Right ventricle myocardium superior (tissue), 1 donor: ENCODE measurements around the gene GUCY2D. TPM values are rescaled to one million over a fixed set of nuclear protein-coding genes. Genes with fewer than 3 reads are reported as not detected.
A peak's percentile ranks its signal among the peaks of the same experiment; 100 is the strongest.
"Not testable (repeated sequence)": the region's sequence is repeated elsewhere in the genome, so short reads cannot be mapped to it uniquely, and the experiment has no call there.

Experiments
- ATAC-seq: fragments of 200-7000 bp; cut with Tn5 transposase; one replicate; pipeline ENCODE4 v1.9.1; 2020; ENCODE audit warnings: mild to moderate bottlenecking; ENCODE audit not compliant: poor library complexity
- DNase-seq: peaks from one replicate; pipeline ENCODE4 v3.0.0-alpha.2; 2020
- intact Hi-C: fragments of 100-400 bp; cut with DNase I; formaldehyde crosslinking; loops from one replicate; pipeline ENCODE4 v1.11.2; 2022
- total RNA-seq: library from RNA; stranded (reverse); fragmentation: NEBNext Ultra II Directional; extraction: Animal tissue kit (Norgen Biotek cat#: 25700); gene quantifications from one replicate; pipeline ENCODE4 v1.2.1, GENCODE V29; 2021
- donor health status: DM: no; HTN: yes; CAD: no; lungs with severe emphysema.

The GUCY2D gene
- total RNA-seq, 1 donor from 2014 or later, result not detected

DNA sequence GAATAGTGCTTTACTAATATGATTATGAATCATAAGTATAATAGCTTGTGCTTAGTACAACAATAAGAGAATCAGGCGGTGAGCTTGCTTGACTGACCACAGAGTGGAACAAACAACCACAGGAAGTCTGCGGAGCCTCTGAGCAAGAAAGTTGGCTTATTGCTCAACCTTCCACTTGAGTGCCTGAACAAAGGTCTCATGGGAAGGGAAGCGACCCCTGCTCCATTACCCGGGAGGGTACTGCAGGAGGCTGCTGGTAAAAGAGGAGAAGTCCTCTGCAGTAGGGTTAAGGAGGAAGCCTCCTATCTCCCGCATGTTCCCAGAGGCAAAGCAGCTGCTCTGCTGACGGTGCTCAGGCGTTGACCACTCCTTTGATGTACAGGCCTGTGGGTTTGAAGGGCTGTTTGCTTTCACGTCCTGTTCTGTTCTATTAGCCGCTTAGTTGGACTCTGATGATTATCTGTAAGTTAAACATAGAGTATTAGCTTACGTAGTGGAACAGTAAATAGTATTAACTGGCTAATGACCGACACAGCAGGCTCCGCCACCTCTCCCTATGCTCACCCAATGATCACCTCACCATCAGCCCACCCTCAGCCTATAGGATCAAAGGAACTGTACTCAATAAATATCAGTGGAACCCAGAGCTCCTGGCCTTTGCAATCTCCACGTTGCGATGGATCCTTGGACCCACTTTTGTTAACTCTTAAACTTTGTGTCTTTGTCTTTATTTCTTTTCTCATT, 54.0 kb downstream of the GUCY2D start:
- peak; percentile 58 for DNase-seq
- ATAC-seq, result peak; percentile 36
- intact Hi-C loops, result no loop called here

DNA sequence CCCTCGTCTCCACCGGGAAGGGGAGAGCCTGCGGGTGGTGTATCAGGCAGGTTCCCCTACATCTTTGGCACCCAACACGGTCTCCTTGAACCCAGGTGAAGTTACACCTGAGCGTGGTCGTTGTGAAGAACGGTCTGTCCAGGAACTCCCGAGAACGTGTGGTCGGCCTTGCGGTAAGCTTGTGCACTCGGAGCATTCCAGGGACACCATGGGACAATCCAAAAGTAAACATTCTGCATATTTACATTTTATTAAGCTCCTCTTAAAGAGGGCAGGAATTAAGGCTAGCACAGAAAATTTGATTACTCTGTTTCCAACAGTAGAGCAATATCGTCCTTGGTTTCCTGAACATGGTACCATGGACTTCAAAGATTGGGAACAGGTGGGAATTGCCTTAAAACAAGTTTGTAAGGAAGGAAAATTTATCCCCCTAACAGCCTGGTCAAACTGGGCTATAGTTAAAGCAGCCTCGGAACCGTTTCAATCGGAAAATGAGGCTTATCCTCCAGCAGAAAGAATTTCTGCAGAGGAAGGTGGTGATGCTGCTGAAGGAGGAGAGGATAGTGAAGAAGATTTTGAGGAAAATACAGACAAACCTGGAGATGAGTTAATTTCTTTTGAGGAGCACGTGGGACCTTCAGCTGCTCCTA, 54.7 kb downstream of the GUCY2D start:
- DNase-seq (no peak), ATAC-seq (no peak)
- intact Hi-C loops, result no loop called here

DNA sequence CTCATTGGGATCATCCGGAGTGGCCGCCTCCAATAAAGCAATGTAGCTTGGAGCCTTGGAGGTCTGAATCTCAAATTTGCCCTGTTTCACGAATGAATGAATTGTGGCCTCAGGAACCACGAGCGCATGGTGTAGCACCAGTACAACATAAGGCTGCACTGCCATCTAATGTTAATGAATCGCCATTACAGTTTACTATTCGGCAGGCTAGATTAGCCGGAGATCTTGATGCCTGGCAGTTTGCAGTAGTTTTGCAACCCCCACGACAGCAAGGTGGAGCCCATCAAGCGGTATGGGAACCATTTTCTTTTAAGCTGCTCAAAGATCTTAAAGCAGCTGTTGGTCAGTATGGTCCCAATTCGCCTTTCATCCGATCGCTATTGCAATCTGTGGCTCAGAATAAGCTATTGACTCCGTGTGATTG, 55.3 kb downstream of the GUCY2D start:
- intact Hi-C loops, result no loop called here
- peak; percentile 86 for ATAC-seq
- no peak for DNase-seq

DNA sequence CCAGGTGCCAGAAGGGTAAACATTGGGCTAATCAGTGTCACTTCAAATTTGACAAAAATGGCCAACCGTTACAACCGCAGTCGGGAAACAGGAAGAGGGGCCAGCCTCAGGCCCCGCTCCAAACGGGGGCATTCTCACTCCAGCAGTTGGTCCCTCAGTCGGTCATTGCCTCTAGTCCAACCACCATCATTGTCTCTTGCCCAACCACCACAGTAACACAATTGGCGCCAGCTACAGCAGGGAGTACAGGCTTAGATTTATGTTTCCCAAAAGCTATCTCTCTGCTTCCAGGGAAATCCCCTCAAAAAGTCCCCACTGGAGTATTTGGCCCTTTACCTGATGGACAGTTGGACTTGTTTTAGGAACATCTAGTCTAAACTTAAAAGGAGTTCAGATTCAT, 56.7 kb downstream of the GUCY2D start:
- intact Hi-C loops, result no loop called here
- ATAC-seq (no peak), DNase-seq (no peak)

DNA sequence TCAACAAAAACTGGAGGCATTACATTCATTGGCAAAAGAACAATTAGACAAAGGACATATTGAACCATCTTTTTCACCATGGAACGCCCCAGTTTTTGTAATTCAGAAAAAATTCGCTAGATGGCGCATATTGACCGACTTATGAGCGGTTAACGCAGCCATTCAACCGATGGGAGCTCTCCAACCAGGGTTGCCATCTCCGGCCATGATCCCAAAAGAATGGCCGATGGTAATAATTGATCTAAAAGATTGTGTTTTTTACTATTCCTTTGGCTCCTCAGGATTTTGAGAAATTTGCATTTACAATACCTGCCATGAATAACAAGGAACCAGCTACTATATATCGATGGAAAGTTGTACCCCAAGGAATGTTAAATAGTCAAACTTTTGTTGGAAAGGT, 57.9 kb downstream of the GUCY2D start:
- intact Hi-C loops, result no loop called here
- DNase-seq, result no peak
- ATAC-seq, result peak; percentile 64

DNA sequence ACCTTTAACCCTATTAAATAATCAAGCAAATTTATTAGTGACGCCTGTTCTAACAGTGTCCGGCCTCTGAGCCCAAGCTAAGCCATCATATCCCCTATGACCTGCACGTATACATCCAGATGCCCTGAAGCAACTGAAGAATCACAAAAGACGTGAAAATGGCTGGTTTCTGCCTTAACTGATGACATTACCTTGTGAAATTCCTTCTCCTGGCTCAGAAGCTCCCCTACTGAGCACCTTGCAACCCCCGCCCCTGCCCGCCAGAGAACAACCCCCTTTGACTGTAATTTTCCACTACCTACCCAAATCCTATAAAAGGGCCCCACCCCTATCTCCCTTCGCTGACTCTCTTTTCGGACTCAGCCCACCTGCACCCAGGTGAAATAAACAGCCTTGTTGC, 59.4 kb downstream of the GUCY2D start:
- ATAC-seq, intact Hi-C loops, DNase-seq: not testable (repeated sequence)

DNA sequence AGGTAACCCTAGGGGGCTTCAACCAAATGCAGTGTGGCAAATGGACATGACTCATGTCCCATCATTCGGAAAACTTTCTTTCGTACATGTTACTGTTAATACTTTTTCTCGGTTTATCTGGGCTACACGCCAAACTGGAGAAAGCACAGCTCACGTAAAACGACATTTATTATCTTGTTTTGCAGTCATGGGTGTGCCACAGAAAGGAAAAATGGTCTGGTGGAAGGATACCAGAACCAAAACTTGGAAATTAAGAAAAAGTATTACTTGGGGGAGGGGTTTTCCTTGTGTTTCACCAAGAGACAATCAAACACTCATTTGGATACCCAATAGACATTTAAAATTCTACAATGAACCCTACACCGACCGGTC, 60.0 kb downstream of the GUCY2D start:
- intact Hi-C loops, result no loop called here
- DNase-seq, result no peak
- ATAC-seq, result no peak

DNA sequence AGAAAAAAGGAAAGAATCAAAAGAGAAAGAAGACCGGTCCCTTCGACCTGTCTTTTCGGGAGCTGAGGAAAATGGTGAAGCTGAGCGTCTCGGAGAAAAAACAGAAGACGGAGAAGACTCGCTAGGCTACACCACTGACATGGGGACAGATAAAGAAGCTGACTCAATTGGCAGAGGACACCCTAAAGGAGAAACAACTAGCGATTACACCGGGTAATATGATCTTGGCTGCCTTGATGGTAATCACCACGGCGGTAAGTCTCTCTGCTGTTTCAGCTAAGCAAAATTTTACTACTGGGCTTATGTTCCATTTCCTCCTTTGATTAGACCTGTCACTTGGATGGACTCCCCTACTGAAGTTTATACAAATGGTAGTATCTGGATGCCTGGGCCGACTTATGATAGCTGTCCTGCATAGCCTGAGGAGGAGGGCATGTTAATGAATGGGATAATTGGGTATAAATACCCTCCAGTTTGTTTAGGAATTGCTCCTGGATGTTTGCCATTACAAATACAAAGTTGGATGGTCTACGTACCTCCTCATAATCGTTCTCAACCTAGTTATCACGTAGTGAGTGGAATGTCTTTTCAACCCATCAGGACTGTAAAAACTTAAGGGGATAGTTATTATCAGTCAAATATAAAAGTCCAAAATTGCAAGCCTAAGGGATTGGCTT, 60.5 kb downstream of the GUCY2D start:
- intact Hi-C loops, result no loop called here

DNA sequence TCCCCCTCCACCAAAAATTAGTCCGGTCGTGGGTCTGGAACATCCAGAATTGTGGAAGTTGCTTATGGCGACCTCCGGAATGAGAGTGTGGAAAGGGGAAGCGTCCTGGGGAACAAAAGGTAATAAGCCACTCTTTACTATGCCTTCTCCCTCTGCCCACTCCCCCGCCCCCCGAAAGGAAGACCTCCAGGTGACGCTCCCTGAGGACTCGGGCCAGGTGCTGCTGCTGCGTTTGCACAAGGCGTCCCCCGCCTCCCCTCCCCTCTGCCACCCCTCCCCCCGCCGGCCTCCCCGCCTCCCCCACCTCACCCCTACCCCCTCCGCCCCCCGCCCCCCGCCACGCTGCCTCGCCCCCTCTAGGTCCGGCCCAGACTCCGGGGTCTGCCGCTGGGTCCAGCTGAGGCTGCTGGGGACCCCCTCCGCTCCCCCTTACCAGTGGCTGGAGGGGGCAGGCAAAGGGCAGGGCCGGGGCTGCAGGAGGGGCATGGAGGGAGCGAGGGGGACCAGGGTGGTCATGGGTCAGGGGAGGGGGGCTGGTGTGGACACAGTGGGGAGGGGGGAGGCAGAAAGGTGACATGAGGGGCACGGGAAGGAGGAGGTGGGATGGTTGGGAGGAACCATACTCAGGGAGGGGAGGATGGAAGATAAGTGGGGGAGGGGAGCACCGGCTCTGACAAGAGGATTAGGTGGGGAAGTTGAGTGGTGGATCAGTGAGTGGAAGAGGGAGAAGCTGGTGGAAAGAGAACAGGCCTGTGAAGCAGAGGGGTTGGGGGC, 61.5 kb downstream of the GUCY2D start:
- ATAC-seq, result no peak
- DNase-seq, result peak; percentile 19
- intact Hi-C loops, result no loop called here

More for the DNA sequence above, 60.5 kb downstream of the GUCY2D start:
- no peak for DNase-seq
- ATAC-seq, result no peak

DNA sequence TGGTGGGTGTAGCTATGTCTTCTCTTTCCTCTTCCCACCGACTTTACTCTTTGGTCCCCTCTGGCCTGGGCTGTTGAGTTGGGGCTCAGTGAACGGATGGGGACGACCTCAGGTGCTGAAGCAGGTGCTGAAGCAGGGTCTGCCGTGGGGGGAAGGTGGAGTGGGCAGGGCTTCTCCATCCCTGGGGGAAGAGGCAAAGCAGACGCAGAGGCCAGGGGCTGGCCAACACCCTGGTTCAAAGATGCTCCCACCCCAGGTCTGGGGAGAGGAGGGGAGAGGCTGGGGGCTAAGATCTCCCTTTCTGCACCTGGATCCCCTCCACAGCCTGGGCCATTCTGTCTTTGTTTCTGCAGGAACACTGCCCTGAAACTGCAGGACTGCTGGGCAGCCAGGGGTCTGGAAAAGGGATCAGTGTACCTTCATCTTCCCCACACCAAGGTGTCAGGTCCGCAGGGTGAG, 62.2 kb downstream of the GUCY2D start:
- peak; percentile 34 for DNase-seq
- intact Hi-C loops, result no loop called here
- ATAC-seq, result no peak

DNA sequence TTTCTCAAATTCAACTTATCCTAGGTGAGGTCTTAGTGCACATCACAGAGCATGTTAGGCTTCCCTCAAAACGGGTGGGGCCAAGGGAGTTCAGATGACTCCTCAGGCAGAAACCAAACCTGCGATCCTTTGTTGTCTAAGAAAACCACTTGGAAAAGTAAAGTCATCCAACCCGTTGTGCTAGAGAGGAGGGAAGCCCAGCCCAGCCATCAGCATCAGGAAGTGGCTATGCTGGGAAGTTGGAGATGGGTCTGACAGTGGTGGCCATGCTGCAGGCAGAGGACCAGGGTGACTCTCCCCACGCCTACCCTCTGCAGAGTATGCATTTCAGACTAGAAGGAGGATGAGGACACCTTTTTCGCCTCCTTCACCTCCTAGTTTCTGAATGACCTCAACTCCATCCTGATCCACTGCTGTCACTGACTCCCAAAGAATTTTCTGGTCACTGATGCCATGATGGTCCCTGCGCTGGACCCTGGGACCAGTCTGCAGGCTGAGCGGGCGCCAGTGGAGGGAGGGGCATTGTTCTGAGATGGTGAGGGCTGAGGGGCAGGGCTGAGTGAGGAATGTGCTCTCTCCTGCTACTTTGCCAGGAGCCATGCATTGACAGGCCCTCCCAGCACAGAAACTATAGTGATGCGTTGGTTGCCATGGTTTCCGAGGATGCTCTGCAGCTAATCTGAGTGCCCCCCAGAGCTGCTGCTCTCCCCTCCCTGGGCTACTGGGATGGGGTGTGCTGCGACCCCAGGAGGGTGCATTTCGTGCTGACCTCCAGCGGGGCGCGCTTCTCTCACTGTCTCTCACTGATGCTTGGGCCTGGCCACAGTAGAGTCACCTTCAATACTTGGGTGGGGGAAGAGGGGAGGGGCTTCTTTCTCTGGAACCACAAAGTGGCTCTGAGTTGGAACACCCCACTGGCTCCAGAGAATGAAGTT, 64.7 kb downstream of the GUCY2D start:
- ATAC-seq, result no peak
- intact Hi-C loops, result no loop called here
- DNase-seq, result peak; percentile 15

DNA sequence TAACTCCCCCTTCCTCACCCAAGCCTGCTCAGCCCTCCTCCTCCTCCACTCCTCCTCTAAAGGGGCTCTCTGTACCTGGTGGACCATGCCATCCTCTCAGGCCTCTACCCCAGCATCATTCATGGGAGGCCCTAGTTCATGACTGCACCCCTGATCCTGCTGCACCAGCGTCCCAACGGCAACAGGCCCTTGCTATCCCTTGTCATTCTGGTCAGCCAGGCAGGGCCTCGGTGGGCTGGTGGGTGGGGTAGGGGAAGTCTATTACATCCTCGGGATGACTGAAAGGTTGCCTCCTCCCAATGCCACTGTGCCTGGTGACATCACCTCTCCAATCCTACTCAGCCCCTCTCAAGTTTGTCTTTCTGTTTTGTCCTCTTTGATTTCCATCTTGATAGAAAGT, 65.4 kb downstream of the GUCY2D start:
- DNase-seq (peak; percentile 21), ATAC-seq (no peak)
- intact Hi-C loops, result no loop called here

DNA sequence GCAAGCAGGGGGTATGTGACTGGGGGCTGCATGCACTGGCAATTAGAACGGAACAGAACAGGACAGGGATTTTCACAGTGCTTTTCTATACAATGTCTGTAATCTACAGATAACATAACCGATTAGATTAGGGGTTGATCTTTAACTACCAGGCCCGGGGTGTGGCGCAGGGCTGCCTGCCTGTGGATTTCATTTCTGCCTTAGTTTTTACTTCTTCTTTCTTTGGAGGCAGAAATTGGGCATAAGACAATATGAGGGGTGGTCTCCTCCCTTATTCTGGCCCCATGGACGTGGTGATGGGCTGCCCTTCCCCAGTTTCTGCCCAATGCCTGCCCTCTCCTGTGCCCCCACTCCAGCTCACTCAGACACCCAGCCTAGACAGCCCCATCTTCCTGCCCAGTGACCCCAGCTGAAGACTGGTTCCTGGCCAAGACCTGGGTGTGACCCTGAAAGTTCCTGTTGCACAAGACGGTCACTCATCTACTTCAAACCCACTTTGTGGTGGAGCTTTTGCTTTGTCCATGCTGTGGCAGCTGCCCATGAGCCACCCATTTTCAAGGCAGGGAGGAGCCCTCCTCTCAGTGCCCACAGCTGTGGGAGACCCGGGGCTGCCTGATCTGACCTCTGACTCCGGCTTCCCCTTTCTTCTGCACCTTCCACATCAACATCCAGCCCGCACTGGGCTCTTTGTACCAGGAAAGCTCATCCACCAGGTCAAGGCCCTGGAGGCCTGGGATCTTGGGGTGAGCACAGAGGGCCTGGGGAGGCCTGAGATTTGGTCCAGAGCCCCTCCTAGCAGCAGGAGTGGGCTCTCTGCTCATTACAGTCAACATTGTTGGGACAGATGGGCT, 66.5 kb downstream of the GUCY2D start:
- peak; percentile 60 for ATAC-seq
- peak; percentile 67 for DNase-seq
- intact Hi-C loops, result no loop called here

DNA sequence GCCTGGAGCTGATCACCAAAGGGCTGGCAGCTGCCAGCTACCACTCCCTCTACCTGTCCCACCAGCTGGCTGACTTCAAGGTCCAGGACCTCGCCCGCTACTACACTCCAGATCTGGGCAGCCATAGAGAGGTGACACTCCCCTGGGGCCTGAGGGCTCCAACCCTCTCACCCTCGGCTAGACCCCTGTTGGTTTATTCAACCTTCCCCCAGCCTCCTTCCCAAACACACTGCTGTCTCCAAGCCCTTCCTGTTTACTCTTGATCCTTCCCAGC, 67.1 kb downstream of the GUCY2D start:
- DNase-seq (peak; percentile 17), ATAC-seq (no peak)
- intact Hi-C loops, result no loop called here
